ENCODE data around the gene VPS11.
"Not testable (repeated sequence)": the region's sequence is repeated elsewhere in the genome, so short reads cannot be mapped to it uniquely, and the experiment has no call there.

Gene VPS11

GRCh38 chr11:119038884-119039283, 28.7 kb upstream of the VPS11 start:
- no peak for DNase-seq (ENCODE audit: low read depth)

GRCh38 chr11:119039471-119039870, 28.1 kb upstream of the VPS11 start:
- not testable (repeated sequence) for DNase-seq (ENCODE audit: low read depth)

GRCh38 chr11:119041821-119042514, 25.6 kb upstream of the VPS11 start:
- DNase-seq (ENCODE audit: low read depth) = no peak

GRCh38 chr11:119042927-119043326, 24.7 kb upstream of the VPS11 start:
- DNase-seq (ENCODE audit: low read depth) = no peak

- no peak for DNase-seq (ENCODE audit: low read depth)
Measured at GRCh38 chr11:119044708-119045107, 22.9 kb upstream of the VPS11 start.

GRCh38 chr11:119046489-119046888, 21.1 kb upstream of the VPS11 start:
- DNase-seq (ENCODE audit: low read depth) = no peak

GRCh38 chr11:119047205-119047604, 20.4 kb upstream of the VPS11 start:
- DNase-seq (ENCODE audit: low read depth) = no peak

GRCh38 chr11:119048644-119049043, 19.0 kb upstream of the VPS11 start:
- no peak for DNase-seq (ENCODE audit: low read depth)

- DNase-seq (ENCODE audit: low read depth) = no peak
Measured at GRCh38 chr11:119049081-119049480, 18.5 kb upstream of the VPS11 start.

- no peak for DNase-seq (ENCODE audit: low read depth)
Measured at GRCh38 chr11:119051440-119052162, 16.0 kb upstream of the VPS11 start.

- DNase-seq (ENCODE audit: low read depth) = no peak
Measured at GRCh38 chr11:119052163-119052814, 15.3 kb upstream of the VPS11 start.

GRCh38 chr11:119054418-119054817, 13.2 kb upstream of the VPS11 start:
- DNase-seq (ENCODE audit: low read depth) = no peak

- DNase-seq (ENCODE audit: low read depth) = no peak
Measured at GRCh38 chr11:119055901-119056300, 11.7 kb upstream of the VPS11 start.

- peak; percentile 7 for DNase-seq (ENCODE audit: low read depth)
Measured at GRCh38 chr11:119056421-119056999, 11.1 kb upstream of the VPS11 start.

- DNase-seq (ENCODE audit: low read depth) = peak; percentile 99
Measured at GRCh38 chr11:119057000-119057769, 10.4 kb upstream of the VPS11 start, which contains the start of gene HYOU1. Gene HYOU1 (minus strand): TSS chr11:119057205. CDS start chr11:119056160, 1,045 bp downstream.

GRCh38 chr11:119059128-119059527, 8.5 kb upstream of the VPS11 start:
- DNase-seq (ENCODE audit: low read depth) = not testable (repeated sequence)

GRCh38 chr11:119061256-119061655, 6.4 kb upstream of the VPS11 start:
- no peak for DNase-seq (ENCODE audit: low read depth)

- no peak for DNase-seq (ENCODE audit: low read depth)
Measured at GRCh38 chr11:119062779-119063178, 4.8 kb upstream of the VPS11 start.

GRCh38 chr11:119065369-119065768, 2.2 kb upstream of the VPS11 start:
- peak; percentile 6 for DNase-seq (ENCODE audit: low read depth)

GRCh38 chr11:119077839-119078238, 10.2 kb downstream of the VPS11 start:
- DNase-seq (ENCODE audit: low read depth) = no peak

- DNase-seq (ENCODE audit: low read depth) = no peak
Measured at GRCh38 chr11:119078675-119079420, 11.2 kb downstream of the VPS11 start.
